PC-3 (cell line): ENCODE results near the gene HTRA2.

ENCODE experiments used
- EZH2 ChIP-seq: fragments of 300-600 bp; sonication (generic); IDR thresholded peaks from one replicate; pipeline ENCODE4 v1.6.1; 2017; ENCODE audit warnings: antibody characterized with exemption, mild to moderate bottlenecking, low read length; ENCODE audit not compliant: unreplicated experiment
- EZH2phosphoT487 ChIP-seq: fragments of 300-600 bp; sonication (generic); IDR thresholded peaks from 2 replicates; pipeline ENCODE4 v1.6.1; 2018; ENCODE audit warnings: mild to moderate bottlenecking, antibody characterized with exemption, low read length, borderline replicate concordance
- TF ChIP-seq, protein P1 (sequence below): fragments of 300-600 bp; sonication (generic); conservative IDR thresholded peaks from 2 replicates; pipeline ENCODE4 v1.5.1; 2017; ENCODE audit warnings: antibody characterized with exemption, low read depth, mild to moderate bottlenecking, low read length

DNA sequence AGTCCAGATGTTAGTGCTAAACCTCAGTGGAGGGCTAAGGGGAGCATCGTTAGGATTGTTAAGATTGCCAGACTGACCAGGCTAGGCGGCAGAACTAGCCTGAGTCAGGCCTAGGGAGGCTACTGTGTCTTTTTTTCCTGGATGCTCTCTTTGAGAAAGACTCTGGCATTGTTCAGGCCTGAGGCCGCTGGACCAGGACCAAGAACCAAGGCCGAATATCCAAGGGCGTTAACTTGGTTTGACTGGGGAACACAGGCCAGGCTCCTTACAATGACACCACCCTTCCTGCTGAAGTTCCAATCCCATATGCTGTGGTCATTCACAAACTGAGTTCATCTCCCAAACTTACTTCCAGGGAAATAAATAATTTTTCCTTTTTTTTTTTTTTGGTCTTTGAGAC lies 10.6 kb downstream of the HTRA2 start:
- TF ChIP-seq, protein P1, sequence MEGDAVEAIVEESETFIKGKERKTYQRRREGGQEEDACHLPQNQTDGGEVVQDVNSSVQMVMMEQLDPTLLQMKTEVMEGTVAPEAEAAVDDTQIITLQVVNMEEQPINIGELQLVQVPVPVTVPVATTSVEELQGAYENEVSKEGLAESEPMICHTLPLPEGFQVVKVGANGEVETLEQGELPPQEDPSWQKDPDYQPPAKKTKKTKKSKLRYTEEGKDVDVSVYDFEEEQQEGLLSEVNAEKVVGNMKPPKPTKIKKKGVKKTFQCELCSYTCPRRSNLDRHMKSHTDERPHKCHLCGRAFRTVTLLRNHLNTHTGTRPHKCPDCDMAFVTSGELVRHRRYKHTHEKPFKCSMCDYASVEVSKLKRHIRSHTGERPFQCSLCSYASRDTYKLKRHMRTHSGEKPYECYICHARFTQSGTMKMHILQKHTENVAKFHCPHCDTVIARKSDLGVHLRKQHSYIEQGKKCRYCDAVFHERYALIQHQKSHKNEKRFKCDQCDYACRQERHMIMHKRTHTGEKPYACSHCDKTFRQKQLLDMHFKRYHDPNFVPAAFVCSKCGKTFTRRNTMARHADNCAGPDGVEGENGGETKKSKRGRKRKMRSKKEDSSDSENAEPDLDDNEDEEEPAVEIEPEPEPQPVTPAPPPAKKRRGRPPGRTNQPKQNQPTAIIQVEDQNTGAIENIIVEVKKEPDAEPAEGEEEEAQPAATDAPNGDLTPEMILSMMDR, result no peak
- TF ChIP-seq EZH2phosphoT487 (no peak), EZH2 (no peak)
